GM10266 (cell line): Measurements from ENCODE around the gene SORCS1.

Experiments
- DNase-seq: peaks from one replicate; pipeline ENCODE4 v3.0.0; 2012; ENCODE audit errors: extremely low spot score
- TF ChIP-seq, protein P1 (sequence below): IDR thresholded peaks from 2 replicates; pipeline ENCODE4 v1.5.1; 2012; ENCODE audit warnings: mild to moderate bottlenecking, low read depth; ENCODE audit not compliant: control insufficient read depth, insufficient read depth; ENCODE audit errors: missing control alignments

SORCS1 gene

DNA sequence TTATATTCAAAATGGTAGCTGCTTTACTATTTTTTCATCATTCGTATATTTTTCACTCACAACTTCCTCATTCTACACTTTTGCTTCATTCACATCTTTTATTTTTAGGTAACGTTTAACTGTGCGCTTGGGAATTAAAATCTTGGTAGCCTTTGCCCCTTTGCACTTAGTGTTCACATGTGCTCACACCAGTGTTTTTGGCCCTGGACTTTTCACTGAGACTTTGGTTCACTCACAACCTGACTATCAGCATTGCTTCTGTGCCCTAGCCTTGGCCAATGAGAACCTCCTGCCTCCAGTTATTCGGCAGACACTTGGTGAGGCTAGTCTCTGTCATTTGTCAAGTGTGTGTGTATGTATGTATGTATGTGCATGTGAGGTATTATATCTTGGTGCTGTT is 596.9 kb downstream of the SORCS1 start:
- no peak for DNase-seq
- TF ChIP-seq, protein P1, sequence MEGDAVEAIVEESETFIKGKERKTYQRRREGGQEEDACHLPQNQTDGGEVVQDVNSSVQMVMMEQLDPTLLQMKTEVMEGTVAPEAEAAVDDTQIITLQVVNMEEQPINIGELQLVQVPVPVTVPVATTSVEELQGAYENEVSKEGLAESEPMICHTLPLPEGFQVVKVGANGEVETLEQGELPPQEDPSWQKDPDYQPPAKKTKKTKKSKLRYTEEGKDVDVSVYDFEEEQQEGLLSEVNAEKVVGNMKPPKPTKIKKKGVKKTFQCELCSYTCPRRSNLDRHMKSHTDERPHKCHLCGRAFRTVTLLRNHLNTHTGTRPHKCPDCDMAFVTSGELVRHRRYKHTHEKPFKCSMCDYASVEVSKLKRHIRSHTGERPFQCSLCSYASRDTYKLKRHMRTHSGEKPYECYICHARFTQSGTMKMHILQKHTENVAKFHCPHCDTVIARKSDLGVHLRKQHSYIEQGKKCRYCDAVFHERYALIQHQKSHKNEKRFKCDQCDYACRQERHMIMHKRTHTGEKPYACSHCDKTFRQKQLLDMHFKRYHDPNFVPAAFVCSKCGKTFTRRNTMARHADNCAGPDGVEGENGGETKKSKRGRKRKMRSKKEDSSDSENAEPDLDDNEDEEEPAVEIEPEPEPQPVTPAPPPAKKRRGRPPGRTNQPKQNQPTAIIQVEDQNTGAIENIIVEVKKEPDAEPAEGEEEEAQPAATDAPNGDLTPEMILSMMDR, result no peak

DNA sequence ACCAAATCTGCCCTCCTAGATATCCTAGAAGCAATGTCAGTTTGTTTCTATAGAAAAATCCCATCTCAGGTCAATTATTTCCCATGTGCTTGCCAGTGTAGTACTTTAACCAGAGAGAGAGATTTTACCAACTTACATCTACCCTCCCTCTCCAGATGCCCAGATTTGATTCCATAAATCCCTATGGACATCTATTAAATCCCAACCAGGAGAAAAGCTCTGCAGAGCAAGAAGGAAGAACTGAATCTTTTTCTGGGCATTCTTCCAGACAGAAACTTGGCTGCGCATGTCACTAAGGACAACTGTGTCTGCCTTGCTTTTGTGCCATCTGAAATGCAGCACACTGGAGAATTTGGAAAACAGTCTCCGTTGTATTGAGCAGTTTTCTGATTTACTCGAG is 597.6 kb downstream of the SORCS1 start:
- DNase-seq, result no peak
- TF ChIP-seq, protein P1, result no peak

DNA sequence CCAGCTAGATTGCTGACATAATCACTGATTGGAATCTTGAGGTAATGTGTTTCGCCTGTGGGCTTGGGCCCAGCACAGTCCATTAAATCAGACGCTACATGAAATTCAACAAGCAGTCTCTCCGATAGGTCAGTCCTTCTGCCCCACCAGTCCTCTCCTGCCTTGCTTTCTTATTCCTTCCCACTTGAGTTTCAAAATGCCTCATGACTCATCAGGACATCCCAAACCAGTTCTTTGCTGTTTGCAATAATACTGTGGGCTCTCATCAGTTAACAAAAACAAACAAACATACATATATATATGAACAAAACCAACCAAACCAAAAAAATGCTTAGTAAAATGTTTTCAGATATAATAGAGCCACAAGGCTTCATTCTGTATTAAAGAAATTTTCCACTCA is 599.0 kb downstream of the SORCS1 start:
- no peak for DNase-seq
- TF ChIP-seq, protein P1, result no peak

- DNase-seq, result no peak
- TF ChIP-seq, protein P1, result no peak
These were observed 601.1 kb downstream of the SORCS1 start for GRCh38 chr10:106563384-106563783.

DNA sequence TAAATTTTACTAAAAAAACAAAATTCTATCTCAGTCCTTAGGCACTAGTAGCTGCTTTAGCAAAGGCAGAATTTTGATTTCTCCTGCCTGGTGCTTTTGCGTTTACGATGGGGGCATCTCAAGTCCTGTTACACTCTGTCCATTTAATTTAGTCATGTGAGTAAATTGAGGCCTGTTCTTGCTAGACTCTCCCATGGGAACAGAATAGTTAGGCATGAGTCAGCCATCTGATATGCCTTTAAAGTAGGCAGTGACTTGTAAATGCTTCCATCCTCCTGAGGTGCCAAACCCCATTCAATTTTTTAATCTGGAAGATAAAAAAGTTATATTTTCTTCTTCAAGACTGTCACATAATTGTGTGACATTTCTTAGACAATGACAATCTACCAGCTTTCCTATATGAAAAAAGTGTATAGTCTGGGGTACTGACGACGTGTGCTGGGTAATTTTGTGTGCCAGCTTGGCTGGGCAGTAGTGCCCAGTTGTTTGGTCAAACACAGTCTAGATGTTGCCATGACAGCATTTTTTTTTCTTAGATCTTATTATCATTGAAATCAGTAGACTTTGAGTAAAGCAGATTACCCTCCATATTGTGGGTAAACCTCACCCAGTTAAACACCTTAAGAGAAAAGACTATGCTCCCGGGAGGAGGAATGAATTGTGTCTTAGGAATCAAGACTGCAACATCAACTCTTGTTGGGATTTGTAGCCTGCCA is 603.4 kb downstream of the SORCS1 start:
- DNase-seq, result no peak
- TF ChIP-seq, protein P1, result no peak

DNA sequence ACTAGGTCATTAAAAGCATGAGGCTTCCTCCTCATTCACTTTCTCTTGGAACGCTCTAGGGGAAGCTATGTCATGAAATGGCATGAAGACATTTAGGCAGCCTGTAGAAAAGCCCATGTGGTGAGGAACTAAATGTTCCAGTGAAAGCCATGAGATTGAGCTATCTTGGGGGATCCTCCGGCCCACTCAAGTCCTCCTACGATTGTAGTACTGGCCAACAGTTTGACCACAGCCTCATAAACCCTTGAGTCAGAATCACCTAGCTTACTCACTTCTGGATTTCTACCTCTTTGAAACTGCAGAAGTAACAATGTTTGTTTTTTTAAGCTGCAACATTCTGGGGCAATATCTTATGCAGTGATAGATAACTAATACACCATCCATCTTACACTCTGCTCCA is 605.1 kb downstream of the SORCS1 start:
- TF ChIP-seq, protein P1, result no peak
- no peak for DNase-seq

DNA sequence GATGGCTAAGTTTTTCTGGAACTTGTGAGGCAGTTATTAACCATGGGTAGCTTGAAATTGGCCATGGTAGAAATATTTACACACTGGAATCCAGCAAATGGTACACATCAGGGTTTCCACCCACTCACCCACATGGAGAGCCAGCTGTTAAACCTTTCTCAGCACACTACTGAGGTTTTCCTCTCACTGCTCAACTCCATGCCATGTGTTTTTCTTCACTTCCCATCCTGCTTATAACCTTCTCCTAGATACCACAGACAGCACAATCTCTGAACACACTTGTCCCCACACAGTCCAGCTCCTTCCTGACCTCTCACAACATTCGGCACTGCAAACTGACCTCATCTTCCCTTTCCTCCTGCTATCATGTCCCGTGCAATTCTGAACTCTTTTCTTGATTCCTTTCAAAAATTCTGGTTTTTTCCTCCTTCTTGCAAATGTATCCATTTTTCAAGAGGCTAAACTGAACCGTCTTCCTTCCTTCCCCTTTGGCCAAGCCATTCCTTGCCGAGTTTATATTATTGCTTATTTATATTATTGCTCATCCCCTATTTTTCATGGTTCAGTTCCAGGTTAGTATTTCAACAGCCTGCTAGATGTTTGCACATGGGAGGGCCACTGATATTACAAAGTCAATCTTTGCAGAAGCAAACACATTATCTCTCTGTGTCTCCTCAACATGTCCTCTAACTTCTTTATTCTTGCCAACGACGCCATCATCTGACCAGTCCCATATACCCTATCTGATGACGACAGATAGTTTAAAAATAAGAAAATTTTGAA is 606.4 kb downstream of the SORCS1 start:
- TF ChIP-seq, protein P1, result no peak
- no peak for DNase-seq
